Liver (tissue), 9 donors: ENCODE measurements around the gene GRIN1. TPM values are rescaled to one million over a fixed set of nuclear protein-coding genes. Genes with fewer than 3 reads are reported as not detected.

Experiments
- DNase-seq: peaks from one replicate; pipeline ENCODE4 v3.0.0-alpha.2; 2017; ENCODE audit warnings: low spot score
- H3K27ac ChIP-seq, 2 donors: one replicate each; pipeline ENCODE4 v1.7.0; 2013; ENCODE audit warnings: inconsistent platforms in 2 of 2, low read length in 2 of 2, control low read depth in 1 of 2, low read depth in 1 of 2, mild to moderate bottlenecking in 1 of 2
- H3K27me3 ChIP-seq, 4 donors: one replicate each; pipeline versions ENCODE4 v1.6.1 to v1.7.0; 2013; ENCODE audit warnings: low read length in 3 of 4, inconsistent platforms in 1 of 4, mild to moderate bottlenecking in 1 of 4, moderate library complexity in 1 of 4; ENCODE audit not compliant: control insufficient read depth in 4 of 4, insufficient read depth in 4 of 4
- H3K36me3 ChIP-seq, 4 donors: one replicate each; pipeline versions ENCODE4 v1.6.1 to v1.7.0; 2013; ENCODE audit warnings: low read length in 3 of 4, mild to moderate bottlenecking in 3 of 4, low read depth in 1 of 4, moderate library complexity in 1 of 4; ENCODE audit not compliant: control insufficient read depth in 4 of 4, insufficient read depth in 3 of 4
- H3K4me1 ChIP-seq, 4 donors: one replicate each; pipeline versions ENCODE4 v1.6.1 to v1.7.0; 2013; ENCODE audit warnings: low read length in 3 of 4, mild to moderate bottlenecking in 3 of 4, moderate library complexity in 1 of 4; ENCODE audit not compliant: control insufficient read depth in 4 of 4, insufficient read depth in 4 of 4
- H3K4me3 ChIP-seq, 3 donors: one replicate each; pipeline versions ENCODE4 v1.6.1 to v1.7.0; 2013; ENCODE audit warnings: low read length in 3 of 3, control low read depth in 1 of 3, low read depth in 1 of 3, mild to moderate bottlenecking in 1 of 3
- H3K9ac ChIP-seq, 2 donors: one replicate each; pipeline ENCODE4 v1.7.0; 2013; ENCODE audit warnings: low read length in 2 of 2, mild to moderate bottlenecking in 2 of 2, moderate library complexity in 2 of 2, control low read depth in 1 of 2, low read depth in 1 of 2
- H3K9me3 ChIP-seq, 4 donors: one replicate each; pipeline versions ENCODE4 v1.6.1 to v1.7.0; 2013; ENCODE audit warnings: low read length in 3 of 4; ENCODE audit not compliant: control insufficient read depth in 4 of 4
- ATF3 ChIP-seq: IDR thresholded peaks from 2 replicates; pipeline ENCODE4 v1.6.1; 2016; ENCODE audit warnings: antibody characterized with exemption
- CTCF ChIP-seq: fragments of 150-350 bp; IDR thresholded peaks from 2 replicates; pipeline ENCODE4 v1.5.1; 2017; ENCODE audit warnings: improper control_type of control experiment, low read depth, low read length; ENCODE audit not compliant: missing input control
- EGR1 ChIP-seq, 2 donors: IDR thresholded peaks; 2 replicates each; pipeline ENCODE4 v1.6.1; 2016 to 2018; ENCODE audit warnings: antibody characterized with exemption in 2 of 2, low read depth in 2 of 2
- FOXA1 ChIP-seq: IDR thresholded peaks from 2 replicates; pipeline ENCODE4 v1.6.1; 2016; ENCODE audit warnings: antibody characterized with exemption
- FOXA2 ChIP-seq: IDR thresholded peaks from 2 replicates; pipeline ENCODE4 v1.6.1; 2016; ENCODE audit warnings: antibody characterized with exemption
- GABPA ChIP-seq, 2 donors: IDR thresholded peaks in 1 of 2; conservative IDR thresholded peaks in 1 of 2; 2 replicates each; pipeline ENCODE4 v1.6.1; 2016; ENCODE audit warnings: antibody characterized with exemption in 2 of 2, mild to moderate bottlenecking in 1 of 2, moderate library complexity in 1 of 2
- HNF4A ChIP-seq, 2 donors: conservative IDR thresholded peaks; 2 replicates each; pipeline ENCODE4 v1.6.1; 2016; ENCODE audit warnings: antibody characterized with exemption in 2 of 2, mild to moderate bottlenecking in 2 of 2
- HNF4G ChIP-seq: IDR thresholded peaks from 2 replicates; pipeline ENCODE4 v1.6.1; 2016; ENCODE audit warnings: antibody characterized with exemption
- JUND ChIP-seq, 2 donors: IDR thresholded peaks; 2 replicates each; pipeline ENCODE4 v1.6.1; 2016; ENCODE audit warnings: antibody characterized with exemption in 2 of 2
- MAX ChIP-seq: IDR thresholded peaks from 2 replicates; pipeline ENCODE4 v1.6.1; 2016; ENCODE audit warnings: antibody characterized with exemption
- NR2F2 ChIP-seq: IDR thresholded peaks from 2 replicates; pipeline ENCODE4 v1.6.1; 2016; ENCODE audit warnings: antibody characterized with exemption
- RAD21 ChIP-seq, 2 donors: IDR thresholded peaks; 2 replicates each; pipeline ENCODE4 v1.6.1; 2016; ENCODE audit warnings: antibody characterized with exemption in 2 of 2, mild to moderate bottlenecking in 2 of 2
- REST ChIP-seq: IDR thresholded peaks from 2 replicates; pipeline ENCODE4 v1.6.1; 2016; ENCODE audit warnings: antibody characterized with exemption, mild to moderate bottlenecking
- RXRA ChIP-seq, 2 donors: IDR thresholded peaks; 2 replicates each; pipeline ENCODE4 v1.6.1; 2017 to 2018; ENCODE audit warnings: antibody characterized with exemption in 2 of 2, mild to moderate bottlenecking in 1 of 2
- SP1 ChIP-seq: IDR thresholded peaks from 2 replicates; pipeline ENCODE4 v1.6.1; 2018; ENCODE audit warnings: antibody characterized with exemption, mild to moderate bottlenecking
- TAF1 ChIP-seq: conservative IDR thresholded peaks from 2 replicates; pipeline ENCODE4 v1.6.1; 2016; ENCODE audit warnings: antibody characterized with exemption, mild to moderate bottlenecking
- YY1 ChIP-seq: IDR thresholded peaks from 2 replicates; pipeline ENCODE4 v1.6.1; 2016; ENCODE audit warnings: antibody characterized with exemption, mild to moderate bottlenecking
- ZBTB33 ChIP-seq: IDR thresholded peaks from 2 replicates; pipeline ENCODE4 v1.6.1; 2016; ENCODE audit warnings: antibody characterized with exemption
- WGBS: extraction: QIAGEN DNeasy Blood & Tissue Kit; methylation state at CpG from one replicate; pipeline ENCODE4 v1.1.7; 2013; 5-methylcytosine and 5-hydroxymethylcytosine counted together
- polyA plus RNA-seq, 2 donors: library from polyadenylated mRNA; stranded (reverse) in 1 of 2; unstranded in 1 of 2; fragments of 200-250 nt in 1 of 2; fragments of >200 nt in 1 of 2; fragmentation: Nextera tagmentation in 1 of 2; extraction: Ambion mirVana in 1 of 2; gene quantifications; one replicate each; pipeline versions ENCODE4 v1.2.1 to v1.2.3, GENCODE V29; 2013 to 2015
- total RNA-seq, 2 donors: library from RNA; depleted of rRNA; stranded (reverse); fragments of >200 nt; gene quantifications; one replicate each; pipeline ENCODE4 v1.2.3, GENCODE V29; 2014
- donor health status: healthy.
- donor health status: healthy.
- donor health status: healthy.
- donor health status: healthy.
- donor health status: healthy.

GRIN1 gene
- total and polyA plus RNA-seq, 4 donors = 0.05 TPM; not detected in 3

GRCh38 chr9:137171149-137171900 lies 32.4 kb downstream of the GRIN1 start:
- no peak overlapping the region for H3K4me3 ChIP-seq
- H3K27me3 ChIP-seq = peaks cover 5 to 22% (median 9%) of the 10 kb centered on the region in 4 donors
- peaks cover 18 to 24% (median 19%) of the 10 kb centered on the region in 4 donors for H3K4me1 ChIP-seq
- WGBS = 82% methylated on average over 22 of the region's 22 CpGs
- no peaks in the 10 kb centered on the region for H3K9me3 ChIP-seq
- H3K9ac ChIP-seq = no peak overlapping the region
- TF ChIP-seq HNF4G (no peak), EGR1 (IDR thresholded peaks at IDR 0.05; ENCODE audit: low read depth in 2 of 2) (no peak), MAX (no peak), ZBTB33 (no peak), TAF1 (no peak), SP1 (no peak), FOXA1 (no peak), YY1 (no peak), RXRA (IDR thresholded peaks at IDR 0.05) (no peak), CTCF (no peak), JUND (IDR thresholded peaks at IDR 0.05) (no peak), HNF4A (conservative IDR thresholded peaks at IDR 0.05) (no peak), RAD21 (IDR thresholded peaks at IDR 0.05) (no peak), NR2F2 (no peak), GABPA (IDR thresholded peaks at IDR 0.05 in 1 of 2, conservative IDR thresholded peaks at IDR 0.05 in 1 of 2) (no peak), ATF3 (no peak), FOXA2 (no peak), REST (no peak)
- no peak for DNase-seq
- H3K27ac ChIP-seq = no peak overlapping the region
- no peaks in the 10 kb centered on the region for H3K36me3 ChIP-seq
